Thoracic aorta (tissue), 2 donors: ENCODE data around the gene CENATAC. TPM values are rescaled to one million over a fixed set of nuclear protein-coding genes. Genes with fewer than 3 reads are reported as not detected.
"Not testable (repeated sequence)": the region's sequence is repeated elsewhere in the genome, so short reads cannot be mapped to it uniquely, and the experiment has no call there.

Source experiments
- ATAC-seq: fragments of 150-250 bp; one replicate; pipeline ENCODE4 v1.8.0; 2017; ENCODE audit warnings: low read depth; ENCODE audit not compliant: insufficient number of reproducible peaks, low FRiP score
- DNase-seq: peaks from one replicate; pipeline ENCODE4 v3.0.0-alpha.2; 2020; ENCODE audit warnings: low spot score
- H3K27ac ChIP-seq, 2 donors: fragments of 200-600 bp; sonication (generic); 1 replicate in 1 of 2; 2 replicates in 1 of 2; pipeline ENCODE4 v1.5.1; 2016; ENCODE audit warnings: mild to moderate bottlenecking in 2 of 2, moderate library complexity in 2 of 2
- H3K27me3 ChIP-seq: fragments of 200-600 bp; sonication (generic); replicated peaks from 2 replicates; pipeline ENCODE4 v1.6.0; 2016; ENCODE audit warnings: mild to moderate bottlenecking; ENCODE audit not compliant: insufficient read depth
- H3K36me3 ChIP-seq: fragments of 200-600 bp; sonication (generic); one replicate; pipeline ENCODE4 v1.5.1; 2016
- H3K4me1 ChIP-seq, 2 donors: fragments of 200-600 bp; sonication (generic); 1 replicate in 1 of 2; 2 replicates in 1 of 2; pipeline versions ENCODE4 v1.5.1 to v1.6.0; 2016; ENCODE audit warnings: low read depth in 2 of 2, mild to moderate bottlenecking in 1 of 2; ENCODE audit not compliant: control insufficient read depth in 1 of 2
- H3K4me3 ChIP-seq: fragments of 200-600 bp; sonication (generic); 2 replicates; pipeline ENCODE4 v1.5.1; 2016; ENCODE audit warnings: mild to moderate bottlenecking
- H3K9me3 ChIP-seq: fragments of 200-600 bp; sonication (generic); 2 replicates; pipeline ENCODE4 v1.5.1; 2016
- total RNA-seq, 2 donors: library from RNA; depleted of rRNA; stranded (reverse); fragments of >200 nt; gene quantifications; one replicate each; pipeline versions ENCODE4 v1.1.0 to v1.2.3, GENCODE V29; 2016
- TF ChIP-seq, protein P1 (sequence below): fragments of 200-600 bp; sonication (generic); IDR thresholded peaks from one replicate; pipeline ENCODE4 v1.5.1; 2019; ENCODE audit warnings: antibody characterized with exemption

The CENATAC gene
- total RNA-seq, 2 donors from 2014 or later = 63.5 to 128 TPM

GRCh38 chr11:118971646-118972045 lies 26.3 kb upstream of the CENATAC start, which contains the start of gene FOXR1:
Gene FOXR1, plus strand, starts transcription at chr11:118971761. Its CDS starts 171 bp downstream, at chr11:118971932.
- no peak for DNase-seq
- no peaks in the 10 kb centered on the region for H3K27me3 ChIP-seq
- H3K4me3 ChIP-seq = no peak within 1 kb of the TSS
- H3K9me3 ChIP-seq = no peaks in the 10 kb centered on the region
- H3K36me3 ChIP-seq = no peaks in the 10 kb centered on the region
- ATAC-seq = no peak
- no peaks in the 10 kb centered on the region for H3K4me1 ChIP-seq
- TF ChIP-seq, protein P1, sequence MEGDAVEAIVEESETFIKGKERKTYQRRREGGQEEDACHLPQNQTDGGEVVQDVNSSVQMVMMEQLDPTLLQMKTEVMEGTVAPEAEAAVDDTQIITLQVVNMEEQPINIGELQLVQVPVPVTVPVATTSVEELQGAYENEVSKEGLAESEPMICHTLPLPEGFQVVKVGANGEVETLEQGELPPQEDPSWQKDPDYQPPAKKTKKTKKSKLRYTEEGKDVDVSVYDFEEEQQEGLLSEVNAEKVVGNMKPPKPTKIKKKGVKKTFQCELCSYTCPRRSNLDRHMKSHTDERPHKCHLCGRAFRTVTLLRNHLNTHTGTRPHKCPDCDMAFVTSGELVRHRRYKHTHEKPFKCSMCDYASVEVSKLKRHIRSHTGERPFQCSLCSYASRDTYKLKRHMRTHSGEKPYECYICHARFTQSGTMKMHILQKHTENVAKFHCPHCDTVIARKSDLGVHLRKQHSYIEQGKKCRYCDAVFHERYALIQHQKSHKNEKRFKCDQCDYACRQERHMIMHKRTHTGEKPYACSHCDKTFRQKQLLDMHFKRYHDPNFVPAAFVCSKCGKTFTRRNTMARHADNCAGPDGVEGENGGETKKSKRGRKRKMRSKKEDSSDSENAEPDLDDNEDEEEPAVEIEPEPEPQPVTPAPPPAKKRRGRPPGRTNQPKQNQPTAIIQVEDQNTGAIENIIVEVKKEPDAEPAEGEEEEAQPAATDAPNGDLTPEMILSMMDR = no peak
- H3K27ac ChIP-seq = no peak within 1 kb of the TSS

GRCh38 chr11:118973985-118974384 lies 24.0 kb upstream of the CENATAC start:
- Histone ChIP-seq H3K4me1 (no peaks in the 10 kb centered on the region), H3K4me3 (no peak overlapping the region), H3K9me3 (no peaks in the 10 kb centered on the region), H3K36me3 (no peaks in the 10 kb centered on the region), H3K27ac (no peak overlapping the region), H3K27me3 (no peaks in the 10 kb centered on the region)
- DNase-seq = no peak
- ATAC-seq = no peak
- TF ChIP-seq, protein P1 = no peak

GRCh38 chr11:118975771-118976709 lies 21.9 kb upstream of the CENATAC start:
- Histone ChIP-seq H3K27ac (no peak overlapping the region), H3K4me1 (no peaks in the 10 kb centered on the region), H3K27me3 (no peaks in the 10 kb centered on the region), H3K36me3 (no peaks in the 10 kb centered on the region), H3K9me3 (no peaks in the 10 kb centered on the region), H3K4me3 (no peak overlapping the region)
- DNase-seq = no peak
- TF ChIP-seq, protein P1 = no peak
- no peak for ATAC-seq

- no peak for ATAC-seq
- H3K36me3 ChIP-seq = no peaks in the 10 kb centered on the region
- H3K4me3 ChIP-seq = no peak overlapping the region
- no peaks in the 10 kb centered on the region for H3K9me3 ChIP-seq
- no peak for DNase-seq
- TF ChIP-seq, protein P1 = no peak
- H3K27ac ChIP-seq = no peak overlapping the region
- no peaks in the 10 kb centered on the region for H3K27me3 ChIP-seq
- no peaks in the 10 kb centered on the region for H3K4me1 ChIP-seq
Observed at GRCh38 chr11:118979434-118979833, 18.5 kb upstream of the CENATAC start.

- DNase-seq (no peak), ATAC-seq (no peak)
- Histone ChIP-seq H3K36me3 (no peaks in the 10 kb centered on the region), H3K27me3 (no peaks in the 10 kb centered on the region), H3K27ac (no peak overlapping the region), H3K4me1 (no peaks in the 10 kb centered on the region), H3K9me3 (no peaks in the 10 kb centered on the region), H3K4me3 (no peak overlapping the region)
- TF ChIP-seq, protein P1 = no peak
Observed at GRCh38 chr11:118980191-118980881, 17.6 kb upstream of the CENATAC start.

- not testable (repeated sequence) for H3K9me3 ChIP-seq
Observed at GRCh38 chr11:118984337-118984736, 13.6 kb upstream of the CENATAC start.

More at GRCh38 chr11:118984337-118984736, 13.6 kb upstream of the CENATAC start:
- H3K4me1 ChIP-seq, H3K4me3 ChIP-seq, H3K27me3 ChIP-seq, H3K36me3 ChIP-seq, DNase-seq, ATAC-seq, H3K27ac ChIP-seq: not testable (repeated sequence)
